ENCODE results near the gene LIMS1.

DNA sequence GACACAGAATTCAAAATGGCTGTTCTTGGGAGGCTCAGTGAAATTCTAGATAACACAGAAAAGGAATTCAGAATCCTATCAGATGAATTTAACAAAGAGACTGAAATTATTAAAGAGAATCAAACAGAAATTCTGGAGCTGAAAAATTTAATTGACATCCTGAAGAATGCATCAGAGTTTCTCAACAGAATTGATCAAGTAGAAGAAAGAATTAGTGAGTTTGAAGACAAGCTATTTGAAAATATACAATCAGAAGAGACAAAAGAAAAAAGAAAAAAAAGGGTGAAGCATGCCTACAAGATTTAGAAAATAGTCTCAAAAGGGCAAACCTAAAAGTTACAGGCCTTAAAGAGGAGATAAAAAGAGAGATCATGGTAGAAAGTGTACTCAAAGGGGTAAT, 173.0 kb downstream of the LIMS1 start:
- TF ChIP-seq, protein P1, sequence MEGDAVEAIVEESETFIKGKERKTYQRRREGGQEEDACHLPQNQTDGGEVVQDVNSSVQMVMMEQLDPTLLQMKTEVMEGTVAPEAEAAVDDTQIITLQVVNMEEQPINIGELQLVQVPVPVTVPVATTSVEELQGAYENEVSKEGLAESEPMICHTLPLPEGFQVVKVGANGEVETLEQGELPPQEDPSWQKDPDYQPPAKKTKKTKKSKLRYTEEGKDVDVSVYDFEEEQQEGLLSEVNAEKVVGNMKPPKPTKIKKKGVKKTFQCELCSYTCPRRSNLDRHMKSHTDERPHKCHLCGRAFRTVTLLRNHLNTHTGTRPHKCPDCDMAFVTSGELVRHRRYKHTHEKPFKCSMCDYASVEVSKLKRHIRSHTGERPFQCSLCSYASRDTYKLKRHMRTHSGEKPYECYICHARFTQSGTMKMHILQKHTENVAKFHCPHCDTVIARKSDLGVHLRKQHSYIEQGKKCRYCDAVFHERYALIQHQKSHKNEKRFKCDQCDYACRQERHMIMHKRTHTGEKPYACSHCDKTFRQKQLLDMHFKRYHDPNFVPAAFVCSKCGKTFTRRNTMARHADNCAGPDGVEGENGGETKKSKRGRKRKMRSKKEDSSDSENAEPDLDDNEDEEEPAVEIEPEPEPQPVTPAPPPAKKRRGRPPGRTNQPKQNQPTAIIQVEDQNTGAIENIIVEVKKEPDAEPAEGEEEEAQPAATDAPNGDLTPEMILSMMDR (IDR thresholded peaks at IDR 0.05): no peak
- no peak for TF ChIP-seq EZH2phosphoT487 (IDR thresholded peaks at IDR 0.05)
- no peak for TF ChIP-seq EZH2 (IDR thresholded peaks at IDR 0.05)
